ENCODE data around the gene RHBDL1. TPM values are rescaled to one million over a fixed set of nuclear protein-coding genes. Genes with fewer than 3 reads are reported as not detected.

The RHBDL1 gene
- total RNA-seq, 1 experiment from 2014 or later, result 1.5 TPM

DNA sequence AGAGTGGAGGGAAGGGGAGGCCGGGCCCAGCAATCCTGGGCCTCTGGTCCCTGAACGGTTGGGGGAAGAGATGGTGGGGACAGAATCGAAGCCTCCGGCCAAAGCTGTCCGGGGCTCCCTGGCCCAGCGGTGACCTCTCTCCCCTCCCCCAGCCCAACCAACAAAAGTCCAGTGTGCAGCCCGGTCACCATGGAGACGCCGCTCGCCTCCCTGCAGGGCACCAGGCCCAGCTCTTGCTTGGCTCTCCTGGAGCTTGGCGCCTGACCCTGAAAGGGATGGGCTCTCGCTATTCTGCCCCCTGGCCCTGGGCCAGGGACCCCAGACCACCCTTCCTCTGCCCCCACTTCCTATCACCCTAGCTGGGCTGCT is 40.7 kb downstream of the RHBDL1 start:
- Histone ChIP-seq H3K36me3 (ENCODE audit: insufficient read depth, low read length, poor library complexity, severe bottlenecking) (no peaks in the 10 kb centered on the region), H3K27me3 (replicated peaks; ENCODE audit: insufficient read depth, low read depth, low read length, poor library complexity) (peaks cover 31% of the 10 kb centered on the region), H3K4me1 (ENCODE audit: insufficient read depth, low read length, poor library complexity, severe bottlenecking) (peaks cover 8% of the 10 kb centered on the region), H3K9me3 (ENCODE audit: low read depth, low read length, poor library complexity, severe bottlenecking) (no peaks in the 10 kb centered on the region), H3K4me3 (ENCODE audit: low read depth, low read length, poor library complexity, severe bottlenecking) (no peak overlapping the region), H3K27ac (ENCODE audit: low read depth, low read length, poor library complexity, severe bottlenecking) (no peak overlapping the region)
- intact Hi-C loops (cut with micrococcal nuclease; ENCODE audit: unreplicated experiment), result loop anchor here (10.0 kb wide), 1 partner anchor 339 kb away; no protein-coding TSS in a partner anchor
- DNase-seq (ENCODE audit: low spot score), result no peak
- CTCF ChIA-PET, result interaction anchor here (1.0 kb wide), 1 partner anchor 12 kb away, joined by 5 read pairs; no protein-coding TSS in a partner anchor
- TF ChIP-seq EZH2 (IDR thresholded peaks at IDR 0.05; ENCODE audit: borderline replicate concordance, low read depth, low read length, poor library complexity, severe bottlenecking) (no peak), CTCF (conservative IDR thresholded peaks at IDR 0.05; ENCODE audit: low read depth, low read length) (no peak)
- POLR2A ChIA-PET (ENCODE audit: low non-redundant PET), result no interaction called here
- BruUV-seq (replicated peaks), result no TSS peak

DNA sequence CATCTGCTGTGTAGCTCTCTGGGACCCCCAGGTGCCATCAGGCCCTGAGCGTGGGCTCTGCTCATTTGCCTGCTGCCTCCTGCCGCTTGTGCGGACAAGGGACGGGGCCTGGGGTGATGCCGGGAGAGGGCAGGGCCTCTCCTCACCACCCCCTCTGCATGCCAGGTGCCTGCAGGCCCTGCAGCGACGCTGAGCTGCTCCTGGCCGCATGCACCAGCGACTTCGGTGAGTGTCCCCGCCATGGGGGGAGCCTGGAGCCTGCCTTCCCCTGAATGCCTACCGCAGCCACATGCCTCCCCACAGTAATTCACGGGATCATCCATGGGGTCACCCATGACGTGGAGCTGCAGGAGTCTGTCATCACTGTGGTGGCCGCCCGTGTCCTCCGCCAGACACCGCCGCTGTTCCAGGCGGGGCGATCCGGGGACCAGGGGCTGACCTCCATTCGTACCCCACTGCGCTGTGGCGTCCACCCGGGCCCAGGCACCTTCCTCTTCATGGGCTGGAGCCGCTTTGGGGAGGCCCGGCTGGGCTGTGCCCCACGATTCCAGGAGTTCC is 41.4 kb downstream of the RHBDL1 start:
- DNase-seq (ENCODE audit: low spot score), result no peak
- Histone ChIP-seq H3K4me3 (ENCODE audit: low read depth, low read length, poor library complexity, severe bottlenecking) (no peak overlapping the region), H3K36me3 (ENCODE audit: insufficient read depth, low read length, poor library complexity, severe bottlenecking) (no peaks in the 10 kb centered on the region), H3K9me3 (ENCODE audit: low read depth, low read length, poor library complexity, severe bottlenecking) (no peaks in the 10 kb centered on the region), H3K27ac (ENCODE audit: low read depth, low read length, poor library complexity, severe bottlenecking) (no peak overlapping the region), H3K4me1 (ENCODE audit: insufficient read depth, low read length, poor library complexity, severe bottlenecking) (peaks cover 8% of the 10 kb centered on the region), H3K27me3 (replicated peaks; ENCODE audit: insufficient read depth, low read depth, low read length, poor library complexity) (peaks cover 31% of the 10 kb centered on the region)
- POLR2A ChIA-PET (ENCODE audit: low non-redundant PET), result no interaction called here
- no TSS peak for BruUV-seq (replicated peaks)
- CTCF ChIA-PET, result interaction anchor here (0.6 kb wide), 1 partner anchor 29 kb away, joined by 3 read pairs; no protein-coding TSS in a partner anchor
- intact Hi-C loops (cut with micrococcal nuclease; ENCODE audit: unreplicated experiment), result loop anchor here (10.0 kb wide), 1 partner anchor 338 kb away; no protein-coding TSS in a partner anchor
- TF ChIP-seq EZH2 (IDR thresholded peaks at IDR 0.05; ENCODE audit: borderline replicate concordance, low read depth, low read length, poor library complexity, severe bottlenecking) (no peak), CTCF (conservative IDR thresholded peaks at IDR 0.05; ENCODE audit: low read depth, low read length) (no peak)

GRCh38 chr16:717450-718245 is 42.2 kb downstream of the RHBDL1 start:
- intact Hi-C loops (cut with micrococcal nuclease; ENCODE audit: unreplicated experiment), result loop anchor here (10.0 kb wide), 1 partner anchor 337 kb away; no protein-coding TSS in a partner anchor
- Histone ChIP-seq H3K27ac (ENCODE audit: low read depth, low read length, poor library complexity, severe bottlenecking) (no peak overlapping the region), H3K27me3 (replicated peaks; ENCODE audit: insufficient read depth, low read depth, low read length, poor library complexity) (peaks cover 31% of the 10 kb centered on the region), H3K9me3 (ENCODE audit: low read depth, low read length, poor library complexity, severe bottlenecking) (no peaks in the 10 kb centered on the region), H3K36me3 (ENCODE audit: insufficient read depth, low read length, poor library complexity, severe bottlenecking) (no peaks in the 10 kb centered on the region), H3K4me1 (ENCODE audit: insufficient read depth, low read length, poor library complexity, severe bottlenecking) (peaks cover 8% of the 10 kb centered on the region), H3K4me3 (ENCODE audit: low read depth, low read length, poor library complexity, severe bottlenecking) (no peak overlapping the region)
- no peak for DNase-seq (ENCODE audit: low spot score)
- POLR2A ChIA-PET (ENCODE audit: low non-redundant PET), result no interaction called here
- BruUV-seq (replicated peaks), result no TSS peak
- CTCF ChIA-PET, result interaction anchor here (0.6 kb wide), 2 partner anchors 10 to 28 kb away, joined by 3 read pairs; no protein-coding TSS in a partner anchor
- TF ChIP-seq EZH2 (IDR thresholded peaks at IDR 0.05; ENCODE audit: borderline replicate concordance, low read depth, low read length, poor library complexity, severe bottlenecking), result no peak
- no peak for TF ChIP-seq CTCF (conservative IDR thresholded peaks at IDR 0.05; ENCODE audit: low read depth, low read length)
